CD4-positive, alpha-beta T cell treated with Interleukin-15 for 1 hour (primary cell): ENCODE data around the gene CREB3L1.

Source experiments
- DNase-seq: peaks from one replicate; pipeline ENCODE4 v3.0.0-alpha.2; 2020

Gene CREB3L1

GRCh38 chr11:46347637-46348311, 70.3 kb downstream of the CREB3L1 start:
- no peak for DNase-seq

- DNase-seq, result peak; percentile 58
Observed at GRCh38 chr11:46348566-46349401, 71.3 kb downstream of the CREB3L1 start.

DNA sequence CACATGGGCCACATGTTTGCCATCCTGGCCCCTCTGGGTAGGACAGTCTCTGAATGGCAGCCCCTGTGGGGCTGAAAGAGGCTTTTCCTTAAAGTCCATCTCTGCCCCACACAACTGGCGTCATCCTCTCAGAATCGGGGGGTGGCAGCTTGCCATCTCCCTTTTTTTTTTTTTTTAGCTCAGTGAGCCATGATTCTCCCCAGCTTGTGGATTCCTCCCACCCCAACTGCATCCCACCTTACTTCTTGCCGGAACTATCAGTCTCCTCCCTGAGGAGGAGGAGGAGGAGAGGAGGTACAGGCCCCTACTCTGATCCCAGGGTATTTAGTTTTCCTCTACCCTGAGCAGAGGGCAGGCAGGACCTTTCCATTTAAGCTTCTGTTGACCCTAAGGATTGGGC, 73.2 kb downstream of the CREB3L1 start:
- DNase-seq, result no peak

GRCh38 chr11:46351148-46351547, 73.7 kb downstream of the CREB3L1 start:
- DNase-seq, result no peak

DNA sequence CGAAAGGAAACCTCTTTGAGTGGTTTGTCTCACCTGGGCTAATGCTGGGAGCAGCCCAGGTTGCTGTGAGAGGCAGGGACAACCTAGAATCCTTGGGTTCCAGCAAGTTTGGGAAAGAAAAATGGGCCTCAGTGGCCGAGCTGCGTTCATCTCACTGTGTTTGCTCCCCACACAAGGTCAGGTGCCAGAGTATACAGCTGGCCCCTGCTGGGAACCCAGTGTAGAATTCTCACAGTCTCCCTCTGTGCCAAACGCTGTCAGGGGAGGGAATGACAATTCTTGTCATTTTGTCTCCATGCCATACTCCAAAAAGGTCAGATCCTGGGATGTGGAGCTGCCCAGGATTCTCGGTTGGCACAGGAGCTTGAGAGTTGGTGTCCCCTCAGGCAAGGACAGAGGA, 74.1 kb downstream of the CREB3L1 start:
- no peak for DNase-seq

GRCh38 chr11:46352063-46352841, 74.8 kb downstream of the CREB3L1 start:
- DNase-seq, result peak; percentile 76

DNA sequence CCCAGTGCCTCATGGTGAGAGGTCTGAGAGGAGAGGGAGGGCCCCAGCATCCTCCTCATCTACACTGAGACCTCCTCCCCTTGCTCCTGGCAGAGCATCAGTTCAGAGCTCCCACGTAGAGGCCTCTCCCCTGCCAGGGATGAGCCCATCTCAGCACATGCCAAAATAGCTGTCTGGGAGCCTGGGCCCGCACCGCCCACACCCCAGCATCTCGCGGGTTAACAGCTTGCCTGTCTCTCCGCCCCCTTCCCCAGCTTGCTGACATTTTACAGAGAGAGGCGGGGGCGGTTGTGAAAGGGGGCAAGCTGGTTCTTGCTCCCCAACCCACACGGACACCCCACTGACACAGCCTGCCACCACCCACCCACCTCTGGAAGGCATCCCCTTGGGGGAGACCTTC, 76.2 kb downstream of the CREB3L1 start:
- DNase-seq, result no peak

GRCh38 chr11:46356924-46357482, 79.5 kb downstream of the CREB3L1 start:
- no peak for DNase-seq

GRCh38 chr11:46357483-46357936, 80.0 kb downstream of the CREB3L1 start:
- no peak for DNase-seq

- DNase-seq, result no peak
Observed at GRCh38 chr11:46359953-46360352, 82.5 kb downstream of the CREB3L1 start.

GRCh38 chr11:46360878-46361277, 83.4 kb downstream of the CREB3L1 start:
- no peak for DNase-seq

- peak; percentile 64 for DNase-seq
Observed at GRCh38 chr11:46361283-46362155, 84.1 kb downstream of the CREB3L1 start.

GRCh38 chr11:46362156-46363030, 84.9 kb downstream of the CREB3L1 start:
- no peak for DNase-seq

- DNase-seq, result peak; percentile 65
Observed at GRCh38 chr11:46363031-46363407, 85.6 kb downstream of the CREB3L1 start.

- no peak for DNase-seq
Observed at GRCh38 chr11:46363455-46364005, 86.1 kb downstream of the CREB3L1 start.

- DNase-seq, result no peak
Observed at GRCh38 chr11:46364056-46364455, 86.6 kb downstream of the CREB3L1 start.

DNA sequence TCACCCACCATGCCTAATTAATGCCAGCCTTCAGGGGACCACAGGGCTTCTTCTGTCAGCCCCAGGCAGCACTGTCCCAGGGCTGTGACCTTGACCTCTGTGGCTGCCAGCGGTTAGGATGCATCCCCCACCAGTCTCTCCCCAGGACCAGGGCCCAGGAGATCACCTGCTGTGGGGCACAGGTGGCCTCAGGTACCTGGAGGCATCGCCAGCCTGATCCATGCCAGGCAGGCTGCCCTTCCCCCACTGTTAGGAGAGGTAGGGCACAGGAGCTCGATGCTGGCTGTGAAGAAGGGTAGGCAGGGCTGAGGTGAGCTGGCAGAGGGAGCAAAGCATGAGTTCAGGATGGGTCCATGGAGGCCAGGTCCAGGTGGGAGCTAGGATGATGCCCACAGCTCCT, 87.3 kb downstream of the CREB3L1 start:
- no peak for DNase-seq

DNA sequence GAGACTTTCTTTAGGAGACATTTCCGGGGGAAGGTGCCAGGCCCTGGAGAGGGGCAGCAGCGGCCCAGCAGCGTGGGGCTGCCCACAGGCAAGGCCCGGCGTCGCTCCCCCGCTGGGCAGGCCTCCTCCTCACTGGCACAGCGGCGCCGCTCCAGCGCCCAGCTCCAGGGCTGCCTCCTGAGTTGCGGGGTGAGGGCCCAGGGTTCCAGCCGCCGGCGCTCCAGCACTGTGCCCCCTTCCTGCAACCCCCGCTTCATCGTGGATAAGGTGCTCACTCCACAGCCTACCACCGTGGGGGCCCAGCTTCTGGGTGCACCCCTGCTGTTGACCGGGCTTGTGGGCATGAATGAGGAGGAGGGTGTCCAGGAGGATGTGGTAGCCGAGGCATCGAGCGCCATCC, 88.8 kb downstream of the CREB3L1 start:
- no peak for DNase-seq

DNA sequence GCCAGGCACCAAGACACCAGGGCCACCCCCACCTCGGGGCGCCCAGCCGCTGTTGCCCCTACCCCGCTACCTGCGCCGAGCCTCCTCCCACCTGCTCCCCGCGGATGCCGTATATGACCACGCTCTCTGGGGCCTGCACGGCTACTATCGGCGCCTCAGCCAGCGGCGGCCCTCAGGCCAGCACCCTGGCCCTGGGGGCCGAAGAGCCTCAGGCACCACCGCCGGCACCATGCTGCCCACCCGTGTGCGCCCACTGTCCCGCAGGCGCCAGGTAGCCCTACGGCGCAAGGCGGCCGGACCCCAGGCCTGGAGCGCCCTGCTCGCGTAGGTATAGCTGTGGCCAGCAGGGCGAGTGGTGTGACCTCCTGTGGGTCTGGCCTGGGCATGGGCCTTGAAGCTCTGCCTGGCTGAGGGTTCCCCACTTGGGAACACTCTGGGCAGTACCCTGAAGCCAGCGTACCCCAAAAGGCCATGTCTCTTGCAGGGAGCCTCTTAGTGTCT, 89.2 kb downstream of the CREB3L1 start:
- no peak for DNase-seq

GRCh38 chr11:46367244-46367915, 89.9 kb downstream of the CREB3L1 start:
- DNase-seq, result peak; percentile 65
